Measurements from ENCODE around the gene TBC1D9B.

The TBC1D9B gene

GRCh38 chr5:179882338-179882737 lies 25.4 kb downstream of the TBC1D9B start:
- H3K36me3 Mint-ChIP-seq (ENCODE audit: low read depth), result peaks cover 64% of the 10 kb centered on the region
- H3K27ac Mint-ChIP-seq, result no peak overlapping the region
- H3K27me3 Mint-ChIP-seq, result no peaks in the 10 kb centered on the region
- H3K4me3 Mint-ChIP-seq, result no peak overlapping the region
- peaks cover 10% of the 10 kb centered on the region for H3K9me3 Mint-ChIP-seq
- no peaks in the 10 kb centered on the region for H3K4me1 Mint-ChIP-seq (ENCODE audit: low read depth)

GRCh38 chr5:179880848-179881590 lies 26.7 kb downstream of the TBC1D9B start:
- Mint-ChIP-seq H3K27me3 (no peaks in the 10 kb centered on the region), H3K27ac (no peak overlapping the region), H3K4me1 (ENCODE audit: low read depth) (no peaks in the 10 kb centered on the region), H3K4me3 (no peak overlapping the region), H3K36me3 (ENCODE audit: low read depth) (peaks cover 58% of the 10 kb centered on the region), H3K9me3 (peaks cover 10% of the 10 kb centered on the region)

GRCh38 chr5:179880066-179880650 lies 27.5 kb downstream of the TBC1D9B start:
- no peaks in the 10 kb centered on the region for H3K27me3 Mint-ChIP-seq
- H3K4me1 Mint-ChIP-seq (ENCODE audit: low read depth), result no peaks in the 10 kb centered on the region
- H3K9me3 Mint-ChIP-seq, result peaks cover 10% of the 10 kb centered on the region
- no peak overlapping the region for H3K27ac Mint-ChIP-seq
- peaks cover 50% of the 10 kb centered on the region for H3K36me3 Mint-ChIP-seq (ENCODE audit: low read depth)
- no peak overlapping the region for H3K4me3 Mint-ChIP-seq

- Mint-ChIP-seq H3K9me3 (peaks cover 10% of the 10 kb centered on the region), H3K36me3 (ENCODE audit: low read depth) (peaks cover 45% of the 10 kb centered on the region), H3K27ac (no peak overlapping the region), H3K4me1 (ENCODE audit: low read depth) (no peaks in the 10 kb centered on the region), H3K27me3 (no peaks in the 10 kb centered on the region), H3K4me3 (no peak overlapping the region)
Observed at GRCh38 chr5:179879690-179880010, 28.0 kb downstream of the TBC1D9B start.

GRCh38 chr5:179879003-179879689 lies 28.6 kb downstream of the TBC1D9B start:
- Mint-ChIP-seq H3K36me3 (ENCODE audit: low read depth) (peaks cover 40% of the 10 kb centered on the region), H3K27me3 (no peaks in the 10 kb centered on the region), H3K4me1 (ENCODE audit: low read depth) (no peaks in the 10 kb centered on the region), H3K4me3 (no peak overlapping the region), H3K27ac (no peak overlapping the region), H3K9me3 (peaks cover 8% of the 10 kb centered on the region)

- peaks cover 33% of the 10 kb centered on the region for H3K36me3 Mint-ChIP-seq (ENCODE audit: low read depth)
- no peak overlapping the region for H3K4me3 Mint-ChIP-seq
- H3K27ac Mint-ChIP-seq, result no peak overlapping the region
- H3K9me3 Mint-ChIP-seq, result peaks cover 3% of the 10 kb centered on the region
- no peaks in the 10 kb centered on the region for H3K4me1 Mint-ChIP-seq (ENCODE audit: low read depth)
- H3K27me3 Mint-ChIP-seq, result no peaks in the 10 kb centered on the region
Observed at GRCh38 chr5:179878222-179879002, 29.3 kb downstream of the TBC1D9B start.

- Mint-ChIP-seq H3K4me3 (no peak overlapping the region), H3K36me3 (ENCODE audit: low read depth) (peaks cover 20% of the 10 kb centered on the region), H3K27ac (no peak overlapping the region), H3K27me3 (no peaks in the 10 kb centered on the region), H3K4me1 (ENCODE audit: low read depth) (no peaks in the 10 kb centered on the region), H3K9me3 (no peaks in the 10 kb centered on the region)
Observed at GRCh38 chr5:179876610-179876952, 31.1 kb downstream of the TBC1D9B start.

- H3K27me3 Mint-ChIP-seq, result no peaks in the 10 kb centered on the region
- no peak overlapping the region for H3K4me3 Mint-ChIP-seq
- no peak overlapping the region for H3K27ac Mint-ChIP-seq
- H3K36me3 Mint-ChIP-seq (ENCODE audit: low read depth), result peaks cover 20% of the 10 kb centered on the region
- no peaks in the 10 kb centered on the region for H3K4me1 Mint-ChIP-seq (ENCODE audit: low read depth)
- no peaks in the 10 kb centered on the region for H3K9me3 Mint-ChIP-seq
Observed at GRCh38 chr5:179875741-179876609, 31.7 kb downstream of the TBC1D9B start.

- Mint-ChIP-seq H3K4me1 (ENCODE audit: low read depth) (no peaks in the 10 kb centered on the region), H3K36me3 (ENCODE audit: low read depth) (peaks cover 23% of the 10 kb centered on the region), H3K27ac (no peak overlapping the region), H3K27me3 (no peaks in the 10 kb centered on the region), H3K9me3 (no peaks in the 10 kb centered on the region), H3K4me3 (no peak overlapping the region)
Observed at GRCh38 chr5:179874536-179875292, 33.0 kb downstream of the TBC1D9B start.

- Mint-ChIP-seq H3K4me1 (ENCODE audit: low read depth) (no peaks in the 10 kb centered on the region), H3K27ac (no peak overlapping the region), H3K9me3 (no peaks in the 10 kb centered on the region), H3K4me3 (no peak overlapping the region), H3K36me3 (ENCODE audit: low read depth) (peaks cover 23% of the 10 kb centered on the region), H3K27me3 (no peaks in the 10 kb centered on the region)
Observed at GRCh38 chr5:179874136-179874535, 33.6 kb downstream of the TBC1D9B start.

GRCh38 chr5:179873588-179874110 lies 34.0 kb downstream of the TBC1D9B start:
- Mint-ChIP-seq H3K4me1 (ENCODE audit: low read depth) (no peaks in the 10 kb centered on the region), H3K27me3 (no peaks in the 10 kb centered on the region), H3K9me3 (no peaks in the 10 kb centered on the region), H3K4me3 (no peak overlapping the region), H3K36me3 (ENCODE audit: low read depth) (peaks cover 23% of the 10 kb centered on the region), H3K27ac (no peak overlapping the region)

- peaks cover 27% of the 10 kb centered on the region for H3K36me3 Mint-ChIP-seq (ENCODE audit: low read depth)
- no peaks in the 10 kb centered on the region for H3K27me3 Mint-ChIP-seq
- no peaks in the 10 kb centered on the region for H3K9me3 Mint-ChIP-seq
- H3K27ac Mint-ChIP-seq, result no peak overlapping the region
- no peak overlapping the region for H3K4me3 Mint-ChIP-seq
- no peaks in the 10 kb centered on the region for H3K4me1 Mint-ChIP-seq (ENCODE audit: low read depth)
Observed at GRCh38 chr5:179872828-179873575, 34.7 kb downstream of the TBC1D9B start.
